Activated CD4-positive, alpha-beta T cell treated with anti-CD3 and anti-CD28 coated beads for 4 hours (primary cell): Measurements from ENCODE around the gene CACNA1I.

Source experiments
- DNase-seq, 2 donors: peaks; one replicate each; pipeline ENCODE4 v3.0.0-alpha.2; 2020

The CACNA1I gene

GRCh38 chr22:39600491-39601179, 30.1 kb downstream of the CACNA1I start:
- DNase-seq: no peak

DNA sequence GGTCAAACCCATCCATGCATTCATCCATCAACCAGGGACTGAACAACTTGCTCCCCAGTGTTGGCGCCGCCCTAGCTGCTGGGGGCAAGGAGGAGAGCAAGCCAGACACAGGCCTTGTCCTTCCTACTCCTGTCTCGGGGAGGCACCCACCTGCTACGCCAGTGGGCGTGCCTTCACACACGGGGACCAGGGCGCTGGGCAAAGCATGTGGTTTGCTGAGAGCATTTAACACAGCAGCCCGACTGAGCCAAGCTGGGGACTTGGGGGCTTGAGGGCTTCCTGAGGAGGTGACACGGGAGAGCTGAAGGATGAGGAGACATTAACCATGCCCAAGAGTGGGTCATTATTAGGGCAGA, 30.6 kb downstream of the CACNA1I start:
- DNase-seq: no peak

DNA sequence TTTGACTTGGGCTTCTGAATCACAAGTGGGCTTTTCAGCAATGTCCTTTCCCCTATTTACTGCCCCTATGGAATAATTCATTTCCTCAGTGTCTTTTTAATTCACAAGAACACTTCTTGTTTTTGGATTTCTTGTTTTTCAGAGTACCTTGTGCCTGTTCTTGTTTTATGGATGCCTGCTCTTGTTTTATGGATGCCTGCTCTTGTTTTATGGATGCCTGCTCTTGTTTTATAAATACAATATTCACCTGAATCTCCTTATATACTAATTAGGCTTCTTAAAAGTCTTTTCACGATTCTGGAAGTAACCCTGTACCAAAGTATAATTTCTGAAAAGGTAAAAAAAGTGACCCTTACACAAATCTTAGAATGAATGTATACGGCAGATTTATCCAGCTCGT, 32.8 kb downstream of the CACNA1I start:
- DNase-seq: no peak

GRCh38 chr22:39610246-39610645, 39.7 kb downstream of the CACNA1I start:
- DNase-seq: no peak

- DNase-seq: no peak
These were observed 40.2 kb downstream of the CACNA1I start for GRCh38 chr22:39610766-39611165.

GRCh38 chr22:39611360-39611759, 40.8 kb downstream of the CACNA1I start:
- DNase-seq: no peak

DNA sequence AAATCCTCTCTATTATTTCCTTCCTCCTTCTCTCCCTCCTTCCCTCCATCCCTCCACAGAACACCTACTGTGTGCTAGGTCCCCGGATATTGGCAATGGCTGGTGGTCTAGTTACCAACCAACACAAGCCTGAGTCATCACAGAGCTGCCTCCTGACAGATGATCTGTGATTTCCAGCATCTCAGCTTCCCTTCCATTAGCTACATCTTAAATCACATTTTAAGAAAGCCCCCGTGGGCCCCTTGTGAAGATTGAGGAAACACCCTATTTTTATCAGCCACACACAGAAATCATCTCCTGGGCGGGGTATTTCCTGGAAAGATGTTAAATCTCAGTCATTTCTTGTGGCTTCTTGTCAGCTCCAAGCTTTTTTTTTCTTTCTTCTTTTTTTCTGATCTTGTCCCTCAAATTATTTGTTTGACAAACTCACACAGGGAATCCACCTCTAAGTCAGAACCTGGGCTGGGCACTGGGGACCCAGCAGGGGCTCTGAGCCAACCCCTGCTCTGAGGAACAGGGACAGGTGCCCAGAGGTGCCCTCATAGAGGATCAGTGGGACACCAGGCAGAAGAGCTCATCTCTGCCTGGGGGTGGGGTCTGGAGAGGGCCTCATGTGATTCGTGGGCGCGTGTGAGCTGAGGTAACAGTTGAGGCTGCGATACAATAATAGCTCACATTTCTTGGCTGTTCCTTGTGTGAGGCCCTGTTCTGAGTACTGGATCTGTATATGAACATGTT, 42.4 kb downstream of the CACNA1I start:
- DNase-seq: peak; percentile 51 to 55

GRCh38 chr22:39613549-39613921, 43.0 kb downstream of the CACNA1I start:
- no peak for DNase-seq

GRCh38 chr22:39614442-39614841, 43.9 kb downstream of the CACNA1I start:
- no peak for DNase-seq

- DNase-seq: no peak
These were observed 45.5 kb downstream of the CACNA1I start for GRCh38 chr22:39616051-39616450.

- no peak for DNase-seq
These were observed 46.2 kb downstream of the CACNA1I start for GRCh38 chr22:39616781-39617180.

DNA sequence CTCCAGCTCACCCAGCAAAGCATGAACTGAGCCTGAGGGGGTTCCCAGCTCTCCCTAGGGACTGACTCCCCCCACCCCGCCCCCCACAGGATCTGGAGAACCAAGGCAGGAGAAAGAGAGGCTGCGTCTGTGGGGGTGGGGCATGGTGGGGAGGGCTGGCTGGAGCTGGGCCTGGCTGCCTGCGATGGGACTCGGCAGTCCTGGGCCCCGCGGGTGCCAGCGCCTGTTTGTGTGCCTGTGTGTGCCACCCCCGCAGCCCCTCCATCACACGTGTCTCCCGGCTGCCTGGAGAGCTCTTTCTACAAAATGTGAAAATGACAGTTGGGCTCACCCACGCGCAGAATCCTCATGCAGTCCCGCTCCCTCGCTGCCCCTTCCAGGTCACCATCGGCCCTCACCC, 46.8 kb downstream of the CACNA1I start:
- peak; percentile 41 to 47 for DNase-seq

- DNase-seq: no peak
These were observed 47.6 kb downstream of the CACNA1I start for GRCh38 chr22:39617970-39618757.

DNA sequence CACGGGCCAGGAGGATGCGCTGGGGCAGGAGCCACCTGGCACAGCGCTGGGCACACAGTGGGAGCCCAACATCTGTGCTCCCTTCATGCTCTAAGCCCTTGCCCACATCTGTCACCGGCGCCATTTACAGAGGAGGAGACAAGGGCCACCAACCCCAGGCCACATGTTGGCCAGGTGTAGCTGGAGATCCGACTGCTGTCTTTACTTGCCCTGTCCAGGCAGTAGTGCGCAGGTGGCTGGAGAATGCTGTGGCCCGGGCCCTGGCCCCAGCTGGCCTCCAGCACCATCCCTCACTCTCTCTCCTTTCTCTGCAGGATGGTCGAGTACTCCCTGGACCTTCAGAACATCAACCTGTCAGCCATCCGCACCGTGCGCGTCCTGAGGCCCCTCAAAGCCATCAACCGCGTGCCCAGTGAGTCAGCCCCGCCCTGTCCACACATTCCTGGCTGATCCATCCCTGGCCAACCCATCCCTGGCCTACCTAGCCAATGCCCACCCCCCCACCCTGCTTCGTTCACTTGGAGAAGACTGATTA, 48.5 kb downstream of the CACNA1I start:
- DNase-seq: no peak

DNA sequence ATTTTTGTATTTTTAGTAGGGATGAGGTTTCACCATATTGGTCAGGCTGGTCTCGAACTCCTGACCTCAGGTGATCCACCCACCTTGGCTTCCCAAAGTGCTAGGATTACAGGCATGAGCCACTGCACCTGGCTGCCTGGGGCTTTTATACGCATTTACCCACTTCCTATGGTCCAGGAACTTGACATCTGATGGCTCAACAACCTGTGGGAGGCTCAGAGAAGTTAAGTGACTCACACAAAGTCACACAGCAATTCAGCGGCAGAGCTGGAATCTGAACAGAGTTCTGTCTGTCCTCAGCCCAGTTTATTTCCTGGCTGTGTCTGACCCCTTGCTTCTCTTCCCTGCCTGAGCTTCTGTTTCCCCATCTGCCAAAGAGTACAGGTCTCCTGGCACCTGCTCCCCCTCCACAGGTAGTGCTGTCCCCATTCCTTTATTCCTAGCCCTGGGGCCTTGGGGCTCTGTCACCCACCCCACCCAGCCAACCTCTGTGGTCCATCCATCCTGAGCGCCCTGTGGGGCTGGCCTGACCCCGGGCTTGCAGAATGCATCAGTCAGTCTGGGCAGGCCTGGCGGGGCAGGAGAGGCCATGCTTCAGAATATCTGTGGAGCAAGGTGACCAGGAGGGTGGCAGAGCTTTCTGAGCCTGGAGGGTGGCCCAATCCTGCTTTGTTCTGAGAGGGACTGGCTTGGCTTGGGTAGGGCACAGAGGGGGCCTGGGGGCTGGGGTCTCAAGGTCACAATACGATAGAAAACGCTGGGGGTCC, 50.6 kb downstream of the CACNA1I start:
- DNase-seq: no peak

GRCh38 chr22:39621826-39622225, 51.3 kb downstream of the CACNA1I start:
- no peak for DNase-seq

DNA sequence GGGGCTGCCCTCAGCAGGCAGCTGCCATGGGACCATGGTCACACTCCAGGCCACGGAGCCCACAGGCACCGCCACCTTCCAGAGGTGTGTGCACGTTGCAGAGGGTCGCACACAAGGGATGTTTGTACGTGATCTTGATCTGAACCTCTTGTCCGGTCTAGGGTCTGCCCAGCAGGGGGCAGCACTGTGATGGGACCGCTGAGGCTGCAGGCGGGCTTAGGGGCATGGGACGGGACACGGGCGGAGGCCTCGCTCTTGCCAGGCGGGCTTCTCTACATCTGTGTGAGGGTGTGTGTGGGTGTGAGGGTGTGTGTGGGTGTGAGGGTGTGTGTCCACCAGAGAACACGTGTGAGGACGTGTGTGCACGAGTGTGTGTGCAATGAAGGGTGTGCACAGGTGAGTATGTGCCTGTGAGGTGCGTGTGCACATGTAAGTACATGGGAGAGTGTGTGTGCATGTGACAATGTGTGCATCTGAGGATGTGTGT, 52.4 kb downstream of the CACNA1I start:
- DNase-seq: peak; percentile 65 to 66

GRCh38 chr22:39623603-39624500, 53.3 kb downstream of the CACNA1I start:
- no peak for DNase-seq

DNA sequence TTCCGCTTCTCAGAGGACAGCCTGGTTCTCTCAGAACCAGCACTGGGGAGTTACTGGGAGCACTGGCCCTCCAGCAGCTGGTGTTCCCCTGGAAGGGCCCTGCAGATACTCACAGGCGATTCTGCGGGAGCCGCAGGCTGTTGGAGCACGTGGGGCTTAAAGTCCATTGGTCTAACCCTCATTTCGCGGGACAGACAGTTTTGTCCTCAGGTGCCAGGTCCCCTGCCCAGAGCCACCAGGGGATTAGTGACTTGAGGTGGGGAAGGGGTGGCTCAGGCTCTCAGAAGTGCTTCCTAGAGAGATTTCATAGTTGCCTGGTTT, 53.9 kb downstream of the CACNA1I start:
- no peak for DNase-seq

- no peak for DNase-seq
These were observed 55.3 kb downstream of the CACNA1I start for GRCh38 chr22:39625569-39626537.

GRCh38 chr22:39627208-39627607, 56.7 kb downstream of the CACNA1I start:
- no peak for DNase-seq
